H1 (cell line): ENCODE measurements around the gene SHC1. TPM values are rescaled to one million over a fixed set of nuclear protein-coding genes. Genes with fewer than 3 reads are reported as not detected.

ENCODE experiments used
- ASH2L ChIP-seq: fragments of 200-600, 300-600 bp; sonication (generic); IDR thresholded peaks from one replicate; pipeline ENCODE4 v1.7.1; 2017; ENCODE audit warnings: low read length
- BCL11A ChIP-seq, 2 experiments: IDR thresholded peaks; one replicate each; pipeline ENCODE4 v1.6.1; 2011; ENCODE audit warnings: low read depth in 2 of 2, low read length in 2 of 2, mild to moderate bottlenecking in 2 of 2
- EZH2 ChIP-seq: fragments of 200-600 bp; sonication (generic); IDR thresholded peaks from 2 replicates; pipeline ENCODE4 v1.7.1; 2012; ENCODE audit warnings: low read depth, mild to moderate bottlenecking, moderate library complexity, low read length, inconsistent platforms; ENCODE audit not compliant: severe bottlenecking
- NANOG ChIP-seq: IDR thresholded peaks from 2 replicates; pipeline ENCODE4 v1.6.1; 2011; ENCODE audit warnings: low read length, low read depth, mild to moderate bottlenecking, inconsistent platforms; ENCODE audit not compliant: insufficient read depth, poor library complexity, severe bottlenecking
- NRF1 ChIP-seq: IDR thresholded peaks from 2 replicates; pipeline ENCODE4 v1.6.1; 2011; ENCODE audit warnings: mild to moderate bottlenecking, low read depth, low read length, improper control_type of control experiment
- POU5F1 ChIP-seq: IDR thresholded peaks from 2 replicates; pipeline ENCODE4 v1.6.1; 2011; ENCODE audit warnings: low read depth, mild to moderate bottlenecking, low read length, moderate library complexity
- RNF2 ChIP-seq: fragments of 200-900, 300-1000 bp; sonication (generic); IDR thresholded peaks from 2 replicates; pipeline ENCODE4 v1.7.1; 2016; ENCODE audit warnings: borderline replicate concordance, low read depth, mild to moderate bottlenecking, antibody characterized with exemption, low read length; ENCODE audit not compliant: poor library complexity, severe bottlenecking; ENCODE audit errors: missing control alignments
- TBP ChIP-seq: IDR thresholded peaks from 2 replicates; pipeline ENCODE4 v1.6.1; 2011; ENCODE audit warnings: low read depth, low read length, improper control_type of control experiment
- ZNF274 ChIP-seq: IDR thresholded peaks from 2 replicates; pipeline ENCODE4 v1.7.0; 2012; ENCODE audit warnings: low read length, borderline replicate concordance; ENCODE audit errors: extremely low read depth
- polyA plus RNA-seq, 7 experiments: library from polyadenylated mRNA; depleted of rRNA in 3 of 7; stranded (reverse) in 5 of 7; unstranded in 2 of 7; fragments of >200 nt in 5 of 7; fragments of 200-250 nt in 2 of 7; gene quantifications; 1 replicate in 5 of 7; 2 replicates in 1 of 7; 4 replicates in 1 of 7; pipeline versions ENCODE4 v1.2.1 to v1.2.3, GENCODE V29; 2011 to 2013; ENCODE audit warnings: missing spikeins in 2 of 7, mixed read lengths in 2 of 7
- total RNA-seq: library from RNA; stranded (reverse); fragmentation: NEBNext Ultra II Directional; extraction: Animal tissue kit (Norgen Biotek cat#: 25700); gene quantifications from 2 replicates; pipeline ENCODE4 v1.2.1, GENCODE V29; 2021
- TF ChIP-seq, protein P1 (sequence below): IDR thresholded peaks from 2 replicates; pipeline ENCODE4 v1.6.1; 2011; ENCODE audit warnings: low read length, improper control_type of control experiment

SHC1 gene
- total and polyA plus RNA-seq, 2 of the 8 experiments (the other 6 are each of a cell fraction or from before 2014, with no cell fraction given): 177 to 212 TPM

DNA sequence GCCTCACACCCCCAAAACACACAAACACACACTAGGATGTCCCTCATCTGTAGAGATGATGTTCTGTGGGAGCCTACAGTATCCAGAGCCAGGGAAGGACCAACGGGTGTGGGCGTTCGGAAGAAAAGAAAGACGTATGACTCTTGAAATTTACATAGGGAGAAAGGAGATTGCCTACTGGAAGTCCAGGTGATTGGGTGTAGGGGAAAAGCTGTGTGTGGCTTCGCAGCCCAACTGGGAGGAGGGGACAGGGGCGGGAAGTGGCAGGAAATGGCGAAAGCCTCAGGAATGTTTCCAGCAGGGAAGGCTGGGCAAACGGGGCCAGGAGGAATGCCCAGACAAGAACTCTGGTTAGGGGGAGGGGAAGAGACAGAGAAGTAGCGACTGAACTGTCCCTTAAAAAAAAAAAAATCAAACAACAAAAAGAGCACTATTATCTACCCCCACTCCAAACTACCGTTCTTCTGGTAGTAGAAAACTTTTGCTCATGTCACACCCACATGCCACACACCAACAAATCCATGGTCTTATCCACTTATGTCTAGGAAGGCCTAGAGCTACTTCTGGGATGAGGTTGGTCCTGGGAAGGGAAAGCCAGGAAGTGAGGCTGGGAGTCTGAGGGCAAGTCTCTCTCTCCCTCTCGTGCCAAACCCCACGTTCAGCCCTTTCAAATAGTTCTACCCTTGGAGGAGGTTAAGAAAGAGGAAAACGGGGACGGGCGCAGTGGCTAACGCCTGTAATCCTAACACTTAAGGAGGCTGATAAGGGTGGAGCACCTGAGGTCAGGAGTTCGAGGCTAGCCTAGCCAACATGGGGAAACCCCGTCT lies 2.2 kb upstream of the SHC1 start (continued):
- TF ChIP-seq, protein P1, sequence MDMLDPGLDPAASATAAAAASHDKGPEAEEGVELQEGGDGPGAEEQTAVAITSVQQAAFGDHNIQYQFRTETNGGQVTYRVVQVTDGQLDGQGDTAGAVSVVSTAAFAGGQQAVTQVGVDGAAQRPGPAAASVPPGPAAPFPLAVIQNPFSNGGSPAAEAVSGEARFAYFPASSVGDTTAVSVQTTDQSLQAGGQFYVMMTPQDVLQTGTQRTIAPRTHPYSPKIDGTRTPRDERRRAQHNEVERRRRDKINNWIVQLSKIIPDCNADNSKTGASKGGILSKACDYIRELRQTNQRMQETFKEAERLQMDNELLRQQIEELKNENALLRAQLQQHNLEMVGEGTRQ: no peak
- TF ChIP-seq RNF2 (no peak), EZH2 (no peak), ASH2L (peak; percentile 93), BCL11A (IDR thresholded peaks at IDR 0.05; ENCODE audit: low read depth in 2 of 2, low read length in 2 of 2) (no peak), POU5F1 (no peak), NRF1 (no peak), NANOG (no peak), ZNF274 (no peak), TBP (peak; percentile 65)
